Sigmoid colon (tissue), 7 donors: Measurements from ENCODE around the gene PRKAA1. TPM values are rescaled to one million over a fixed set of nuclear protein-coding genes. Genes with fewer than 3 reads are reported as not detected.

ENCODE experiments used
- DNase-seq: peaks from one replicate; pipeline ENCODE4 v3.0.0-alpha.2; 2019
- H3K27ac ChIP-seq, 4 donors: fragments of 200-600 bp; sonication (generic); one replicate each; pipeline ENCODE4 v1.5.1; 2016 to 2019; ENCODE audit warnings: mild to moderate bottlenecking in 1 of 4
- H3K27me3 ChIP-seq, 3 donors: fragments of 200-600 bp; sonication (generic); one replicate each; pipeline ENCODE4 v1.5.1; 2019; ENCODE audit warnings: mild to moderate bottlenecking in 1 of 3
- H3K36me3 ChIP-seq, 4 donors: fragments of 200-600 bp; sonication (generic); one replicate each; pipeline ENCODE4 v1.5.1; 2016 to 2019
- H3K4me1 ChIP-seq, 4 donors: fragments of 200-600 bp; sonication (generic); one replicate each; pipeline ENCODE4 v1.5.1; 2017 to 2019
- H3K4me3 ChIP-seq, 4 donors: fragments of 200-600 bp; sonication (generic); one replicate each; pipeline ENCODE4 v1.5.1; 2017 to 2019; ENCODE audit warnings: mild to moderate bottlenecking in 2 of 4, moderate library complexity in 1 of 4
- H3K9me3 ChIP-seq, 4 donors: fragments of 200-600 bp in 3 of 4; sonication (generic) in 3 of 4; one replicate each; pipeline versions ENCODE4 v1.5.1 to v1.6.1; 2013 to 2019
- CTCF ChIP-seq, 4 experiments: fragments of 450-650 bp in 3 of 4; fragments of 200-600 bp in 1 of 4; IDR thresholded peaks; one replicate each; pipeline ENCODE4 v1.5.1; 2016 to 2019; ENCODE audit warnings: antibody characterized with exemption in 4 of 4, mild to moderate bottlenecking in 3 of 4, moderate library complexity in 2 of 4
- EP300 ChIP-seq, 4 donors: sonication (generic); formaldehyde crosslinking; IDR thresholded peaks; one replicate each; pipeline ENCODE4 v1.6.1; 2017; ENCODE audit warnings: antibody characterized with exemption in 4 of 4
- POLR2A ChIP-seq, 2 donors: fragments of 450-650 bp; IDR thresholded peaks; one replicate each; pipeline ENCODE4 v1.6.1; 2016; ENCODE audit warnings: antibody characterized with exemption in 2 of 2, mild to moderate bottlenecking in 2 of 2, moderate library complexity in 2 of 2
- POLR2AphosphoS5 ChIP-seq, 4 donors: sonication (generic); formaldehyde crosslinking; IDR thresholded peaks; one replicate each; pipeline ENCODE4 v1.6.1; 2017; ENCODE audit warnings: antibody characterized with exemption in 4 of 4
- WGBS, 2 donors: extraction: QIAGEN DNeasy Blood & Tissue Kit; methylation state at CpG; one replicate each; pipeline ENCODE4 v1.1.7; 2013; 5-methylcytosine and 5-hydroxymethylcytosine counted together
- intact Hi-C: fragments of 100-400 bp; cut with DNase I; formaldehyde crosslinking; loops from one replicate; pipeline ENCODE4 v1.15.1; 2023
- polyA plus RNA-seq, 3 donors: library from polyadenylated mRNA; stranded (reverse); fragments of 200-250 nt; gene quantifications; one replicate each; pipeline ENCODE4 v1.2.3, GENCODE V29; 2013
- total RNA-seq, 4 donors: library from RNA; depleted of rRNA; stranded (reverse); fragments of >200 nt; gene quantifications; one replicate each; pipeline ENCODE4 v1.1.0, GENCODE V29; 2016
- donor health status: healthy with polysubstance abuse.
- donor health status: Bipolar disorder and iron deficiency.
- donor health status: healthy.

Gene PRKAA1
- total and polyA plus RNA-seq, 7 donors, result 27.0 to 98.4 (median 63.4) TPM

GRCh38 chr5:40780858-40781257, 17.3 kb downstream of the PRKAA1 start:
- Histone ChIP-seq H3K9me3 (no peaks in the 10 kb centered on the region), H3K27me3 (no peaks in the 10 kb centered on the region), H3K4me3 (no peak overlapping the region), H3K36me3 (peaks cover 0 to 10% (median 0%) of the 10 kb centered on the region in 4 donors), H3K27ac (no peak overlapping the region), H3K4me1 (peaks cover 0 to 28% (median 19%) of the 10 kb centered on the region in 4 donors)
- no peak for TF ChIP-seq POLR2A (IDR thresholded peaks at IDR 0.05)
- TF ChIP-seq CTCF (IDR thresholded peaks at IDR 0.05), result no peak
- TF ChIP-seq POLR2AphosphoS5 (IDR thresholded peaks at IDR 0.05), result no peak
- no peak for TF ChIP-seq EP300 (IDR thresholded peaks at IDR 0.05)
- 92 to 94% methylated on average over 3 of the region's 3 CpGs for WGBS, 2 donors
- intact Hi-C loops, result no loop called here
- DNase-seq, result no peak

DNA sequence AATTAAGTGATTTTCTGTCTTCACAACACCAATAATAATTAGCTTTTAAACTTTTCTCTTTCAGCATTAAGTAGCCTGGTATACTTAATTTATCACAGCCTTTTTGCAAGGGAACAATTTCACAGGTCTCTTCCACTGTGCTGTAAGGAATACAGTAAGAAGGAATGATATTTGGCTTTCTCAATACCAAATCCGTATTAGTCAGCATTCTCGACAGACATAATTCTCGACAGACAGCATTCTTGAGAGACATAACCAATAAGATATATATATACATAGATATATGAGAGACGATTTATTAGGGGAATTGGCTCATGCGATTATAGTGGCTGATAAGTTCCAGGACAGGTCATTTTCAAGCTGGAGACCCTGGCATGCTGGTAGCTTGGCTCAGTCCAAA, 18.0 kb downstream of the PRKAA1 start:
- DNase-seq, result no peak
- Histone ChIP-seq H3K4me3 (no peak overlapping the region), H3K9me3 (no peaks in the 10 kb centered on the region), H3K27ac (no peak overlapping the region), H3K36me3 (peaks cover 0 to 16% (median 0%) of the 10 kb centered on the region in 4 donors), H3K27me3 (no peaks in the 10 kb centered on the region), H3K4me1 (peaks cover 0 to 30% (median 22%) of the 10 kb centered on the region in 4 donors)
- 89 to 95% methylated on average over 5 of the region's 5 CpGs for WGBS, 2 donors
- intact Hi-C loops, result no loop called here
- no peak for TF ChIP-seq EP300 (IDR thresholded peaks at IDR 0.05)
- TF ChIP-seq POLR2AphosphoS5 (IDR thresholded peaks at IDR 0.05), result no peak
- no peak for TF ChIP-seq POLR2A (IDR thresholded peaks at IDR 0.05)
- no peak for TF ChIP-seq CTCF (IDR thresholded peaks at IDR 0.05)

DNA sequence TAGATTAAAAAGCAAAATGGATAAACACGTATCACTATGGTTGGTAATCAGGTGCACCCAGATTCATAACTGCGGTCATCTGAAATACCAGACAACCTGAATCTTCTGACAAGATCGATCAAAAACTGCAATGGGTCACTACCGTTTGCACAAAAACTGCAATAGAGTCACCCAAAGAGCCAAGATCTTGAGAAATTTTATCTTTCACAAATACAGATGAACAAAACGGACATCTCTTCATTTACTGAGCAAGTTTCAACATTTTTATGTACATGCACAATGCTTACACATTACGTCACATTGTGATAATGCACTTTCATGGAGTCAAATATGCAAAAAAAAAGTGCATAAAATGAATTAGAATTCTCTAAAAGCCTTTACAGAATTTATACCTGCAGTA, 18.6 kb downstream of the PRKAA1 start:
- no peaks in the 10 kb centered on the region for H3K27me3 ChIP-seq
- TF ChIP-seq POLR2AphosphoS5 (IDR thresholded peaks at IDR 0.05) (no peak), CTCF (IDR thresholded peaks at IDR 0.05) (no peak), EP300 (IDR thresholded peaks at IDR 0.05) (no peak), POLR2A (IDR thresholded peaks at IDR 0.05) (no peak)
- peaks cover 0 to 23% (median 0%) of the 10 kb centered on the region in 4 donors for H3K36me3 ChIP-seq
- H3K27ac ChIP-seq, result no peak overlapping the region
- 94 to 95% methylated on average over 6 of the region's 6 CpGs for WGBS, 2 donors
- intact Hi-C loops, result no loop called here
- no peaks in the 10 kb centered on the region for H3K9me3 ChIP-seq
- no peak overlapping the region for H3K4me3 ChIP-seq
- H3K4me1 ChIP-seq, result peaks cover 0 to 29% (median 22%) of the 10 kb centered on the region in 4 donors
- no peak for DNase-seq

GRCh38 chr5:40778133-40778532, 20.0 kb downstream of the PRKAA1 start:
- TF ChIP-seq CTCF (IDR thresholded peaks at IDR 0.05) (no peak), POLR2A (IDR thresholded peaks at IDR 0.05) (no peak), EP300 (IDR thresholded peaks at IDR 0.05) (no peak), POLR2AphosphoS5 (IDR thresholded peaks at IDR 0.05) (no peak)
- Histone ChIP-seq H3K4me1 (peaks cover 0 to 24% (median 22%) of the 10 kb centered on the region in 4 donors), H3K4me3 (no peak overlapping the region), H3K27me3 (no peaks in the 10 kb centered on the region), H3K9me3 (no peaks in the 10 kb centered on the region), H3K36me3 (peaks cover 0 to 37% (median 0%) of the 10 kb centered on the region in 4 donors), H3K27ac (no peak overlapping the region)
- intact Hi-C loops, result no loop called here
- no peak for DNase-seq
- WGBS, 2 donors, result 90 to 94% methylated on average over 1 of the region's 1 CpG

GRCh38 chr5:40776658-40776977, 21.6 kb downstream of the PRKAA1 start:
- Histone ChIP-seq H3K4me3 (no peak overlapping the region), H3K27ac (no peak overlapping the region), H3K27me3 (no peaks in the 10 kb centered on the region), H3K36me3 (peaks cover 0 to 50% (median 0%) of the 10 kb centered on the region in 4 donors), H3K9me3 (no peaks in the 10 kb centered on the region), H3K4me1 (peaks cover 0 to 15% (median 14%) of the 10 kb centered on the region in 4 donors)
- intact Hi-C loops, result no loop called here
- TF ChIP-seq CTCF (IDR thresholded peaks at IDR 0.05) (no peak), POLR2AphosphoS5 (IDR thresholded peaks at IDR 0.05) (no peak), EP300 (IDR thresholded peaks at IDR 0.05) (no peak), POLR2A (IDR thresholded peaks at IDR 0.05) (no peak)
- WGBS, 2 donors, result 10 to 64% methylated on average over 1 of the region's 1 CpG
- DNase-seq, result no peak
